Stimulated activated CD4-positive, alpha-beta T cell treated with anti-CD3 and anti-CD28 coated beads, TNF-alpha, amount 100 ng/mL, for 48 hours (primary cell): Measurements from ENCODE around the gene MCM10.
"Not testable (repeated sequence)": the region's sequence is repeated elsewhere in the genome, so short reads cannot be mapped to it uniquely, and the experiment has no call there.

ENCODE experiments used
- DNase-seq, 3 donors: peaks; one replicate each; pipeline ENCODE4 v3.0.0-alpha.2; 2020; ENCODE audit warnings: low read depth in 3 of 3

Gene MCM10

DNA sequence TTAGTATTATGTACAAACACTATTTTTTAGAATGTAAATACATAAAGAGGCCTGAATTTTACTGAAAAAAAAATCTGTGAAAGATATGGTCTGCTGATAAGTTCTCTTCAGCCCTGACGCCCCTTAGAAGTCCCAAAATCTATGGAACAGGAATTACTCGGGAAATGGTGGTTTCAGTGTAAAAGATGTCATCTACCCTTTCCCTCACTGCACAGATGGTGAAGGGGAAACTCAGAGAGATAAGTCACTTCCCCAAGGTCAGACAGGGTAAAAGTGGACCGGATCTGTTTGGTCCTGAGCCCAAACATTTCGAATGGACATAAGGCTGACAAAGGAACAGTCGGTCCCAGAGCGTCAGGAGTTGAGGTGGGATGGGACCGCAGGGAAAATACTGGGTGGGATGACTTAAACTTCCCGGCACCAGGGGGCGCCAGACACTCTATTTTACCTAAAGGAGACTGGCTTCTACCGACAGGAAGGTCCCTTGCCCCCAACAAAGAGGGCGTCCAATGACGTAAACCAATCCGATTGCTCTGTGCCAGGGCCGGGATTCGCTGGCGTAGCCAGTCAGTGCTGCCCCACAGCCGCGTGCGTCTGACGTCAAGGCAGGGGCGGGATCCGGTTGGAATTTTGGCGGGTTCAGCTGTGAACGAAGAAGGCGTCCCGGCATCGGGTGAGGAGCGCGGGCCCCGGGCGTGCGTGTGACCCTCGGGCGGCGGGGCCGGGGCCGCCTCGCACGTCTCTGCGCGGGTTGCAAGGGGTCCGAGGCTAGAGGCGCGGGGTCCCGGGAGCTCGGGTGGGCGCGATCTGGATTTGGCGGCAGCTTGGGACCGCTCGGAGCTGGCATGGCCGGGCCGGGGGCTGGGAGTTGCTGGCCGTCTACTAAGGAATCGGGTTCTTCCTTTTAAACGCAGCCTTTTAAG is at the start of gene MCM10:
Gene MCM10 (plus strand): TSS at position 625 of the 923 bp plus-strand sequence. CDS start 2,645 bp downstream, outside the sequence.
- peak; percentile 96 to 98 (median 96) for DNase-seq

DNA sequence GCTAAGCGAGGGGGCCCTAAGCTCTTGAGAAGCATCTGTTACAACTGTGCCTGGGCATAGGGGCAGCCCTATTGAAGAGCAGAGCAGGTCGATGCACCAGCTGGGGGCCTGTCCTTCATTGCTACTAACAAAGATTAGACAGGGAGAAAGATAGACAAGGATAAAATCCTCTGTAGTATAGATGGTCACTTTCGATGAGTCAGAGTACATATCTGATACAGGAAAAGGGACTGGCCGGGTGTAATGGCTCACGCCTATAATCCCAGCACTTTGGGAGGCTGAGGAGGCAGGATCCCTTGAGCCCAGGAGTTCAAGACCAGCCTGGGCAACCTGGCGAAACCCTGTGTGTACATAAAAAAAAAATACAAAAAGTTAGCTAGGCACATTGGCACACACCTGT is 47.8 kb upstream of the MCM10 start:
- DNase-seq, result no peak

DNA sequence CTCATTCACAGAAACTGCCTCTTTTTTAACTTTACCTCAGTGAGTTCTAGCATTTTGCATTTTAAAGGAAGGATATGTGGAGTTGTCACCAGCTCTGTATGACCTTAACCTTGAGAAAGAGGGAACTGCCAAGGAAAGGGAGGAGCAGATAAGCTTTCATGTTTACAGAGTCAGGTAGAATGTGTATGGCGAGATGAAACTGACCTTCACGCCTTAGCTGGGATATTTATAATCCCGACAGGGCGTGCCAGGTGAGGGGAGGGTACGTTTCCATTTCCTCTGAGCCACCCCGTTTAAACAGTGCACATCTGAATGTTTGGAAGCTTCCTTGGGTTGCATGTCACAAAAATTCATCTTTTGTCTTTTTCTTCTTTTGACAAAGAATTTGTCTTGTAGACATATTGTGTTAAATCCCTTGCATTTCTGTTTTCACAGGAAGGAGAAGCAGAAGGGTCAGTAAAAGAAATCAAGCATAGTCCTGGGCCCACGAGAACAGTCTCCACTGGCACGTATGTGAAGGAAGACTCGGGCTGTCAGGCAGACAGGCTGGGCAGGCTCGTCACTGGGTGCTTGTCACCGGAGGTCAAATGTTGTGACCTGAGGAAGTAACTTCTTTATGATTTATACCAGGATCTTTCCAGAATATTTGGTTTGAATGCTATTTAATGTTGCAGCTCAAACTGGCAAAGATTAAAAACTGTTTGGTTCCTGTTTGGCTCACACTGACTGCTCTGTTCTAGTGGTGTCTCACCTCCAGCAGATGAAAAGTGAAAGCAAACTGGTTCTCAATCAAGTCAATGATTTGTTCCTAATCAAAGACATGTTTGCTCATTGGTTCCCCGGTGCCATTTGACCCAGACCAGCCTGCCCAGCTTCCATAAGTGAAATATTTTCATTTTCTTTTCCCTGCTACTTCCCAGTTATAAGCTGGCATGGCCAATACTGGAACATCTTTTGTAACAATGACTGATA is 45.2 kb upstream of the MCM10 start:
- DNase-seq, result no peak

DNA sequence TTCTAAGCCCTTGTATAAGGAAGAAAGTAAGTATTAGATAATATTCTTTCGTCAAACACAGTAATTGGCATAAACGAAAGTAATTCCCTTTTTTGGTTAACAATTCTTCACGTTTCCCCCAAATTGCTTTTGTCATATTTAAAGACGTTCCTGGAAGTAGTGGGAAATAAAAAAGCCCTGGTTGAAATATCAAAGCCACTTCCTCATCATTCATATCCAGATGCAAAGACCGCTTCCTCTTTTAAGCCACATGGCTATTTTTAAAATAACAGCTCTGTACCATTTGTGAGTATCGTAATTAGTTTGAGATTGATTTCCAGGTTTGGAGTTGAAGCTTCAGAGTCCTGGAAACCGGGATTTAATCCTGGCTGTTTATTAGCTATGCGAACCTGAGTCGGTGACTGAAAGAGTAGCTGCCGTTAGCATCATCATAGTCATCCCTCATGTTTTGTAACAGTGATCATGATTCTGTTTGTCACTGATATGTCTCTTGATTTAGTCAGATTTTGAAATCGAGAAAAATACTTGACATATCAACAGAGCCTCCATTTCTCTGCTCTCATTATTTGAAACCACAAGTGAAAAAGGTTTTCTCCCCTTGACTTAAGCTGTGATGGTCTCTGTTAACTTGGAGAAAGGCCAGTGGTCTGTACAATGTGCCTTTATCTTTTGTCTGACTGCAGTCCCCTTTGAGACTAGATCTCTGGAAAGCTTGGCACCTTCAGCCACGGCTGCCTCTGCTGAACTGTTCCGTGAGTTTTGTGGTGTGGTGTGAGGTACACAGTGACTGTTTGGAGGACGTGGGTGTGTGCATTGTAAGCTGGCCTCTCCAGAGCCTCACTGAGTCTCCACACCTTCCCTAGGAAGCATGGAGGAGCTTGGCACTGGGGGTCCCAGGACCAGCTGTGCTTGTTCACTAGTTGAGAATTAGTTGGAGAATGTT is 43.2 kb upstream of the MCM10 start:
- DNase-seq, result no peak

DNA sequence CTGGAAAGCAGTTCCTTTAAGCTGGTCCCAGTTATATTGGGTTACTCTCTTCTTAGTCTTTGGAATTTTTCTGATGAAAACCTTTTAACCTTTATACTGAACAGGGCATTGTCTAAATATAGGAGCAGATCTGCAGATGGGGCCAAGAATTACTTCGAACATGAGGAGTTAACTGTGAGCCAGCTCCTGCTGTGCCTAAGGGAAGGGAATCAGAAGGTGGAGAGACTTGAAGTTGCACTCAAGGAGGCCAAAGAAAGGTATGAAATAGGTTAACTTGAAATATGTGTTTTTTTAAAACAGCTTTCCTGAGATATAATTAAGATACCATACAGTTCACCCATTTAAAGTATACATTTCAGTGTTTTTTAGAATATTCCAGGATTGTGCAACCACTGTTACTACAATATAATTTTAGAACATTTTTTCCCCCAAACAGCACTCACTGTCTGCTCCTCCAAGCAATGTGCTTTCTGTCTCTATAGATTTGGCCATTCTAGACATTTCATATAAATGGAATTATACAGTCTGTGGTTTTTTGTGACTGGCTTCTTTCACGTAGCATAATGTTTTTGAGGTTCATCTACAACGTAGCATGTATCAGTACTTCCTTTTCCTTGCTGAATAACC is 42.5 kb upstream of the MCM10 start:
- DNase-seq, result no peak

DNA sequence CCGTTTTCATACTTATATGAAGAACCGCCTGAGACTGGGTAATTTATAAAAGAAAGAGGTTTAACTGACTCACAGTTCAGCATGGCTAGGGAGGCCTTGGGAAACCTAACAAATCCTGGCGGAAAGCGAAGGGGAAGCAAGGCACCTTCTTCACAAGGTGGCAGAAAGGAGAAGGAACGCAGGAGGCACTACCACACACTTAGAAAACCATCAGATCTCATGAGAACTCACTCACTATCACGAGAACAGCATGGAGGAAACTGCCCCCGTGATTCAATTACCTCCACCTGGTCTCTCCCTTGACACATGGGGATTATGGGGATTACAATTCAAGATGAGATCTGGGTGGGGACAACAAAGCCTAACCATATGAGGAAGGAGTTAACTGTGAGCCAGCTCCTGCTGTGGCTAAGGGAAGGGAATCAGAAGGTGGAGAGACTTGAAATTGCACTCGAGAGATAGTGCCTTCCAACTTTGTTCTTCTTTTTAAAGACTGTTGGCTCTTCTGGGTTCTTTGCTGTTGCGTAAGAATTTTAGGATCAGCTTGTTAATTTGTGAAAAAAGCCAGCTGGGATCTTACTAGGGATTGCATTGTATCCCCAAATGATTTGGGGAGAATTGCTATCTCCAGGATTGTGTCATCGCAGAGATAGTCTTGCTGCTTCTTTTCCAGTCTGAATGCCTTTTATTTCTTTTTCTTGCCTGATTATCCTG is 40.4 kb upstream of the MCM10 start:
- no peak for DNase-seq

DNA sequence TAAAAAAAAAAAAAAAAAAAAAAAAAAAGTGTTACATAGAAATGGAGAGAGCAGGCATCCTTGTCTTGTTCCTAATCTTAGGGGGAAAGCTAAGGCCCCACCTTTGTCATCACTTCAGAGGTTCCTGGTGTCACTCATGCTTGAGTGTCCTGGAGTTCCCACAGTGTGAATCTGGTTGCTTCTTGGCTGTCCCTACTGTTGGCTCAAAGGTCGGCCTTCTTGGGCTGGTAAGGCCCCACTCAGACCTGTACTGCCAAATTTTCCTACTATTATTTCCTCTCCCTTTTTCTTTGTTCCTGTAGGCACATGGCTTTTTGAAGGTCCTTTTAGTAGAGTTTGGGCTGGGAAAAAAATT is 39.9 kb upstream of the MCM10 start:
- no peak for DNase-seq

DNA sequence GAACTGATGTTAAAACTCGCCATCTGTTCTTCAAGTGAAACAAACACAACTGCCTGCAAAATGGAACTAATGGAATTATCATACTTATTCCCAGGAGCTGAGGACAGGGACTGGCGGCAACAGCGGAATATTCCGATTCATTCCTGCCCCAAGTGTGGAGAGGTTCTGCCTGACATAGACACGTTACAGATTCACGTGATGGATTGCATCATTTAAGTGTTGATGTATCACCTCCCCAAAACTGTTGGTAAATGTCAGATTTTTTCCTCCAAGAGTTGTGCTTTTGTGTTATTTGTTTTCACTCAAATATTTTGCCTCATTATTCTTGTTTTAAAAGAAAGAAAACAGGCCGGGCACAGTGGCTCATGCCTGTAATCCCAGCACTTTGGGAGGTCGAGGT is 24.7 kb upstream of the MCM10 start:
- DNase-seq, result no peak

DNA sequence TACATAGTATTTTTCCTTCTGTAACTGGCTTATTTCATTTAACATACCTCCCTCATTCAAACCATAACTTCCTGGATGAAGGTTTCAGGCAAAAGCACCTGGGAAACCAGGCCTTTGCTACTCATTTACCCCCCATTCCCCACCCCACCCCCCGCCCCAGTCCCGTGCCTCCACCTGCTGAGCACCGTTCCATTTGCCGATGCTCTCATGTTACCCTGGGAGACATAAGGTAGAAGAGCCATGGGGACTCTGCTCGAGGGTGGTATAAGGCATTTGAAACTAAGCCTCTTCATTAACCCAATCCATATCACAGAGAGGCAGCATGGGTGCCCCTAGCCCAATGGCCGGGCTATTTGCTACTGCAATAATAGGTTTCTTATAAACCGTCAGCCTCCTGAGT is 22.2 kb upstream of the MCM10 start:
- DNase-seq, result no peak

DNA sequence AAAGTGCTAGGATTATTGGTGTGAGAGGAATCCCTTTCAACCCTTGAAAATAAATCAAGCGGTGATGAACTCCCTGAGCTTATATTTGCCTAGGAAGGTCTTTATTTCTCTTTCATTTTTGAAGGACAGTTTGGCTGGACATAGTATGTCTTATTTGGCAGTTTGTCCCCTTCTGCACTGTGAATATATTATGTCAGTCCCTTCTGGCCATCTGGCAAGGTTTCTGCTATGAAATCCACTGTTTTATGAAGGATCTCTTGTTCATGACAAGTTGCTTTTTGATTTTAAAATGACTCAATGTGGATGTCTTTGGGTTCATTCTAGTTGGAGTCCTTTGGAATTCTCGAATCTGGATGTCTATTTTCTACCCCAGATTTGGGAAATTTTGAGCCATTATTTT is 21.7 kb upstream of the MCM10 start:
- no peak for DNase-seq

DNA sequence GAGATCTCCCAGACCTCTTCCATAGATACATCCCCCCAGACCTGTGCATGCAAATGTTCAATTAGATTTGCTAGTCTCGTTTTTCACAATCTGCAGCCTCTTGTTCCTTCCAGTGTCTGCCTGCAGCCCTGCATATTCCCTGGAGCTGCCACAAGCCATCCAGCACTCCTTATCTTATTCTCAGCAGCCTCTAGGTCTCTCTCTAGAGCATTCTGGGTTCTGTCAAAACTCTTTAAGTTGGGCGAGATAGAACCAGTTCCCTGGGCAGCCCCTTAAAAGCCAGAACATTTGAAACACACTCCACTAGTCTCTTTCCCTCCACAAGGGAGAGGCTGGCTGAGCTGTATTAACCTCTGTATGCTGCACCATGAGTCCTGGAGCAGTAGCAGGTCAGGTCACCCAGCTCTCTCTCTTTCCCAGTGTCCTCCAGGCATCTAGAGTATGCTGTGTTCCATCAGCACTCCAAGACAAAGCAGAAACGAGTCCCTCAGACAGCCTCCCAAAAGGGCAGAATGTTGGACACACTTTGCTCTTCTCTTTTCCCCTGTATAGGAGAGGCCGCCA is 20.6 kb upstream of the MCM10 start:
- no peak for DNase-seq

DNA sequence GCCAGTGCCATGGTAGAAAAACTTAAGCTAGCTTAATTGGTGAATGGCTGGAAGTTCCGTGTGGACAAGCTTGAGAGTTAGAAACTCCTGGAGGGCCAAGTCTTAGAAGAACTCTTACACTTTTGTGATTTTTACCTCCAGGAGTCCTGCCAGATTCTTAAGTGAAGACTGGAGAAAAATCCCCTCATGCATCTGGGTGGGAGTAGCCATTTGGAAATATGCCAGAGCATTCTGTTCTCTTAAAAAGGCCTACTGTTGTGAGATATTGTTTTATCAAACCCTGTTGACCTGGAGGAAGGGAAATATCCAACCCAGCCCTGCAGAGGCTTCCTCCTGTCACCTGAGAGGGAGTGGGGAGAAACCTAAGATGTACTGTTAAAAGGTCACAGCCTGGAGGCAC is 17.6 kb upstream of the MCM10 start:
- no peak for DNase-seq

DNA sequence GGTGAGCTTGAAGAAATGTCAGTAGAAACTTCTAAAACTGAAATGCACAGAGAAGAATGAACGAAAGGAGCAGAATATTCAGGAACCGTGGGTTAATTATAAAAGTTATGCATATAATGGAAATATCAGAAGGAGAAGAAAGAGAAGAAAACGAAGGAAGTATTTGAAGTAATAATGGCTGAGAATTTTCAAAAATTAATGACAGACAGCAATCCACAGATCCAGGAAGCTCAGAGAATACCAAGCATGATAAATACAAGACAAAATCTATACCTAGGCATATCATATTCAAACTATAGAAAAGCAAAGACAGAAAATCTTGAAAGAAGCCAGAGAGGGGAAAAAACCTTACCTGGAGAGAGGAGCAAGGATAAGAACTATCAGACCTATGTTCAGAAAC is 16.5 kb upstream of the MCM10 start:
- DNase-seq, result no peak

DNA sequence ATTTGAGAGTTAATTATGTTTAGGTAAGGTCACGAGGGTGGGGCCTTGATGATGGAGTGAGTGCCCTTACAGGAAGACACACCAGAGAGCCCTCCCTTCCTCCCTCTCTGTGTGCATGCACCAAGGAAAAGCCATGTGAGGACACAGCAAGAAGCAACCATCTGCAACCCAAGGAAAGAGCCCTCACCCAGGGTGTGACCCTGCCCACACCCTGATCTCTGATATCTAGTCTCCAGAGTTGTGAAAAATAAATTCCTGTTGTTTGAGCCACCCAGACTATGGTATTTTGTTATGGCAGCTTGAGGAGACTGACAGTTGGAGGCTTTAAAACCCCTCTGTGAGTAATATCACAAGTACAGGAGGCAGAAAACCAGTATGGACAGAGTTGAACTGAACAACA is 15.0 kb upstream of the MCM10 start:
- DNase-seq, result no peak

DNA sequence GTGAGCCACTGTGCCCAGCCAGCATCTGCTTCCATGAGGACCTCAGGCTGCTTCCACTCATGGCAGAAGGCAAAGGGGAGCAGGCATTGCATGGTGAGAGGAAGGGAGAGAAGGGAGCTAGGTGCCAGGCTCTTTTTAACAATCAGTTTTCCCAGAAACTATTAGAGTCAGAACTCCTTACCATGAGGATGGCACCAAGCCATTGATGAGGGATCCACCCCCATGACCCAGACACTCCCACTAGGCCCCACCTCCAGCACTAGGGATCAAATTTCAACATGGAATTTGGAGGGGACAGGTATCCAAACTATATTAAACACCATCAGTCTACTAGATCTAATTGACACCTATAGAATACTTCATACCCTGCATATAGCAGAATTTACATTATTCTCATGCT is 14.2 kb upstream of the MCM10 start:
- no peak for DNase-seq

DNA sequence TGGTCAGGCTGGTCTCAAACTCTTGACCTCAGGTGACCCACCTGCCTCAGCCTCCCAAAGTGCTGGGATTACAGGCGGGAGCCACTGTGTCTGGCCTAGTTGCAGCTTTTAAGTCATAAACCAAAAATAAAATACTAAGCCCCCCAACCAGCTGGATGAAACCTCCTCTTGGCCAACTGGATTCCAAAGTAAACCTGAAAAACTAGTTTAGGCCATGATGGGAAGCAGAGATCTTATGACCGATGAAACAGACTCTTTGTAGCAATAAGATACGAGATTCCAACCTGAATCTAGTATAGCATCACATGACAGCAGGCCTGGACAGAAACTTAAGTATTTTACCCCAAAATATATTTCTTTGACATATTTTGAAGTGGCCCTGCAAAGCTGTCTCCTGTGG is 9.1 kb upstream of the MCM10 start:
- no peak for DNase-seq

DNA sequence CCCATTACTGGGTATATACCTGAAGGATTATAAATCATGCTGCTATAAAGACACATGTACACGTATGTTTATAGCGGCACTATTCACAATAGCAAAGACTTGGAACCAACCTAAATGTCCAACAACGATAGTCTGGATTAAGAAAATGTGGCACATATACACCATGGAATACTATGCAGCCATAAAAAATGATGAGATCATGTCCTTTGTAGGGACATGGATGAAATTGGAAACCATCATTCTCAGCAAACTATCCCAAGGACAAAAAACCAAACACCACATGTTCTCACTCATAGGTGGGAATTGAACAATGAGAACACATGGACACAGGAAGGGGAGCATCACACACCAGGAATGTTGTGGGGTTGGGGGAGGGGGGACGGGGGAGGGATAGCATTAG is 5.5 kb upstream of the MCM10 start:
- not testable (repeated sequence) for DNase-seq

DNA sequence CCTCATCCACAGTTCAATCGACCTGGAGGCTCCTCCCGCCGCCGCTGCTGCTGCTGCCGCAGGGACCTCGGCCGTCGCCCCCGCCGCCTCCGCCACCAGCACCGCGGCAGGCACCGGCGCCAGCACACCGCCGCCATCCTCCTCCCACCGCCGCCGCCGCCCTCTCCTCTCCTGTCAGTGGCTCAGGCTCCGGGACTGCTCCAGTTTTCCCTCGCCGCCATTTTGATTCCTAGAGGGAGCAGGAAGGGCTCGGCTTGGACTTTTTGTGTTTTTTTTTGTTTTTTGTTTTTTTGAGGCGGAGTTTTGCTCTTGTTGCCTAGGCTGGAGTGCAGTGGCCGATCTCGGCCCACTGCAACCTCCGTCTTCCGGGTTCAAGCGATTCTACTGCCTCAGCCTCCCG is 3.0 kb upstream of the MCM10 start:
- peak in 1 of 3 donors; percentile 35 for DNase-seq

DNA sequence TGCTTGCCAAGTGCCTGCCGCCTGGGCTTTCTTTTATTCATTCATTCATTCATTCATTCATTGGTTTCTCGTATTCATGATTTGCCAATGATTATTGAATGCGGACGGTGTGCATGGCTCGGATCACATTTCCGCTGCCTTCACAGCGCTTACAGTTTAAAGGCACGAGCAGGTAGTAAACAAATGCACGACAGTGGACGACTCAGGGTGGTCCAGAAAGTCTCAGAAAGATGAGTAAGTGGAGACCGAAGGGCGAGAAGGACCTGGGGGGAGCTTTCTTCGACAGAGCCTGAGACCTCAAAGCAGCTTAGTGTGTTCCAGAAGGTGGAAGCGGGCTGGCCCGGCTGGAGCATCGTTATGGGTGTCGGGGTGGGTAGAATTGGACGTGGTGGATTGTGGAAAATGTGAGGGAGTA is 506 bp downstream of the MCM10 start:
- DNase-seq, result no peak

DNA sequence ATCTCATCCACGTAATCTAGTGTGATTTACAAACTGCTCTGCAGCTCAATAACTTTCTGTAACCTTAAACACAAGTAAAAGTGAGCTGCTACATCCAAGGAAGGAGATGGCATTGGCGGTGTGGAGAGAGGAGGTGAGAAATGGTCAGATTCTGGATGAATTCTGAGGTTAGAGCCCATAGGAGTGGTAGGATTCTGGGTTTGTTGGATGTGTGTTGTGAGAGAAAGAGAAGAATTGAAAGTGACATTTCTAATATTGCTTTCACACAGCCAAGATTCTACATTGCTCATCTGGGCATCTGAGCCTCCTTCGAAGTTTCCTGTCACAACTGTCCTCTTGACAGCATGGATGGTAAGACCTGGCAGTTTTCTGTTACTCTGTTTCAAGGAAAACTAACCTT is 2.5 kb downstream of the MCM10 start:
- no peak for DNase-seq
